H4 (cell line): ENCODE data around the gene ASB5. TPM values are rescaled to one million over a fixed set of nuclear protein-coding genes. Genes with fewer than 3 reads are reported as not detected.

ENCODE experiments used
- total RNA-seq: library from RNA; depleted of rRNA; stranded (reverse); fragments of >200 nt; shearing (Covaris generic); gene quantifications from 2 replicates; pipeline ENCODE4 v1.2.3, GENCODE V29; 2014; rRNA removed

ASB5 gene
- total RNA-seq, 1 experiment from 2014 or later: 0.37 TPM

Other genes starting within 250 kb of the ASB5 start
- 1.7 and 3.4 TPM in 2 replicates for gene WDR17, start 203.4 kb downstream of the ASB5 start, total RNA-seq
- gene SPATA4, start 73.6 kb downstream of the ASB5 start, total RNA-seq: not detected in 2 replicates
- 51.5 and 59.6 TPM in 2 replicates for gene SPCS3, start 50.7 kb upstream of the ASB5 start, total RNA-seq